HepG2 (cell line): ENCODE results near the gene PRUNE1. TPM values are rescaled to one million over a fixed set of nuclear protein-coding genes. Genes with fewer than 3 reads are reported as not detected.

Source experiments
- EZH2 ChIP-seq: conservative IDR thresholded peaks from 2 replicates; pipeline ENCODE4 v1.6.1; 2012; ENCODE audit warnings: mild to moderate bottlenecking, low read depth, low read length, moderate library complexity
- GATAD2A ChIP-seq: IDR thresholded peaks from 2 replicates; pipeline ENCODE4 v1.6.1; 2016
- GPN1 ChIP-seq: sonication (generic); formaldehyde crosslinking; IDR thresholded peaks from 2 replicates; pipeline ENCODE4 v1.5.1; 2020; ENCODE audit warnings: missing genetic modification reagents, borderline replicate concordance
- KAT2B ChIP-seq: fragments of 150-350 bp; IDR thresholded peaks from 2 replicates; pipeline ENCODE4 v1.6.1; 2014; ENCODE audit warnings: low read depth, low read length, borderline replicate concordance
- KMT2A ChIP-seq: sonication (generic); formaldehyde crosslinking; IDR thresholded peaks from 2 replicates; pipeline ENCODE4 v1.4.0; 2020; ENCODE audit warnings: missing genetic modification reagents
- NFKBIZ ChIP-seq: IDR thresholded peaks from 2 replicates; pipeline ENCODE4 v1.6.1; 2018; ENCODE audit warnings: missing genetic modification reagents, missing compliant biosample characterization
- NR2F1 ChIP-seq, 2 experiments: fragments of 450-650 bp in 1 of 2; formaldehyde crosslinking in 1 of 2; IDR thresholded peaks; 2 replicates each; pipeline versions ENCODE4 v1.5.0 to v1.6.1; 2016 to 2020; ENCODE audit warnings: mild to moderate bottlenecking in 1 of 2, missing compliant biosample characterization in 1 of 2, missing genetic modification reagents in 1 of 2, moderate library complexity in 1 of 2
- PHF5A ChIP-seq: IDR thresholded peaks from one replicate; pipeline ENCODE4 v1.6.1; 2018; ENCODE audit warnings: low read depth, missing genetic modification reagents; ENCODE audit not compliant: unreplicated experiment
- RFX1 ChIP-seq: fragments of 450-650 bp; IDR thresholded peaks from 2 replicates; pipeline ENCODE4 v1.6.1; 2017
- TCF12 ChIP-seq, 2 experiments: fragments of 450-650 bp in 1 of 2; sonication (generic) in 1 of 2; formaldehyde crosslinking in 1 of 2; IDR thresholded peaks; 2 replicates each; pipeline versions ENCODE4 v1.6.1 to v1.8.0; 2017 to 2022; ENCODE audit warnings: antibody characterized with exemption in 1 of 2, mild to moderate bottlenecking in 1 of 2, missing genetic modification reagents in 1 of 2, moderate library complexity in 1 of 2
- ZFP82 ChIP-seq: sonication (generic); formaldehyde crosslinking; IDR thresholded peaks from 2 replicates; pipeline ENCODE4 v1.5.1; 2020; ENCODE audit warnings: mild to moderate bottlenecking, missing genetic modification reagents, borderline replicate concordance
- ZNF564 ChIP-seq: sonication (generic); formaldehyde crosslinking; IDR thresholded peaks from 2 replicates; pipeline ENCODE4 v1.8.1; 2023; ENCODE audit warnings: mild to moderate bottlenecking, missing genetic modification reagents
- ZNF629 ChIP-seq: sonication (generic); formaldehyde crosslinking; conservative IDR thresholded peaks from 2 replicates; pipeline ENCODE4 v1.5.0; 2020; ENCODE audit warnings: missing genetic modification reagents
- ZSCAN12 ChIP-seq: sonication (generic); formaldehyde crosslinking; IDR thresholded peaks from 2 replicates; pipeline ENCODE4 v1.9.0; 2021; ENCODE audit warnings: mild to moderate bottlenecking, missing genetic modification reagents
- polyA plus RNA-seq, 8 experiments: library from polyadenylated mRNA; depleted of rRNA in 3 of 8; stranded (reverse) in 7 of 8; unstranded in 1 of 8; fragments of >200 nt; fragmentation: Illumina TruSeq in 4 of 8; extraction: Trizol in 4 of 8; gene quantifications; 2 replicates each; pipeline versions ENCODE4 v1.2.1 to v1.2.3, GENCODE V29; 2011 to 2016; ENCODE audit warnings: low read depth in 4 of 8, missing spikeins in 1 of 8, mixed read lengths in 1 of 8; ENCODE audit not compliant: insufficient read depth in 1 of 8
- total RNA-seq, 5 experiments: library from RNA; depleted of rRNA; stranded (reverse); fragments of >200 nt; fragmentation: Illumina TruSeq; extraction: Trizol; gene quantifications; 2 replicates each; pipeline ENCODE4 v1.2.3, GENCODE V29; 2016; ENCODE audit warnings: low read depth in 1 of 5
- TF ChIP-seq, protein P1 (sequence below): sonication (generic); formaldehyde crosslinking; IDR thresholded peaks from 2 replicates; pipeline ENCODE4 v1.4.0; 2020; ENCODE audit warnings: mild to moderate bottlenecking, missing genetic modification reagents
- TF ChIP-seq, protein P2 (sequence below): sonication (generic); formaldehyde crosslinking; IDR thresholded peaks from 2 replicates; pipeline ENCODE4 v1.4.0; 2020; ENCODE audit warnings: mild to moderate bottlenecking, missing genetic modification reagents
- TF ChIP-seq, protein P3 (sequence below): sonication (generic); formaldehyde crosslinking; IDR thresholded peaks from 2 replicates; pipeline ENCODE4 v1.8.1; 2022; ENCODE audit warnings: low read depth, mild to moderate bottlenecking, missing genetic modification reagents
- TF ChIP-seq, protein P4 (sequence below): sonication (generic); formaldehyde crosslinking; IDR thresholded peaks from 2 replicates; pipeline ENCODE4 v1.9.0; 2022; ENCODE audit warnings: missing genetic modification reagents, mild to moderate bottlenecking, borderline replicate concordance
- TF ChIP-seq, protein P5 (sequence below): sonication (generic); formaldehyde crosslinking; IDR thresholded peaks from 2 replicates; pipeline ENCODE4 v1.5.1; 2020; ENCODE audit warnings: missing genetic modification reagents, mild to moderate bottlenecking, borderline replicate concordance

PRUNE1 gene
- total and polyA plus RNA-seq, 2 of the 13 experiments (the other 11 are each of a cell fraction or from before 2014, with no cell fraction given): 19.0 to 31.9 TPM

DNA sequence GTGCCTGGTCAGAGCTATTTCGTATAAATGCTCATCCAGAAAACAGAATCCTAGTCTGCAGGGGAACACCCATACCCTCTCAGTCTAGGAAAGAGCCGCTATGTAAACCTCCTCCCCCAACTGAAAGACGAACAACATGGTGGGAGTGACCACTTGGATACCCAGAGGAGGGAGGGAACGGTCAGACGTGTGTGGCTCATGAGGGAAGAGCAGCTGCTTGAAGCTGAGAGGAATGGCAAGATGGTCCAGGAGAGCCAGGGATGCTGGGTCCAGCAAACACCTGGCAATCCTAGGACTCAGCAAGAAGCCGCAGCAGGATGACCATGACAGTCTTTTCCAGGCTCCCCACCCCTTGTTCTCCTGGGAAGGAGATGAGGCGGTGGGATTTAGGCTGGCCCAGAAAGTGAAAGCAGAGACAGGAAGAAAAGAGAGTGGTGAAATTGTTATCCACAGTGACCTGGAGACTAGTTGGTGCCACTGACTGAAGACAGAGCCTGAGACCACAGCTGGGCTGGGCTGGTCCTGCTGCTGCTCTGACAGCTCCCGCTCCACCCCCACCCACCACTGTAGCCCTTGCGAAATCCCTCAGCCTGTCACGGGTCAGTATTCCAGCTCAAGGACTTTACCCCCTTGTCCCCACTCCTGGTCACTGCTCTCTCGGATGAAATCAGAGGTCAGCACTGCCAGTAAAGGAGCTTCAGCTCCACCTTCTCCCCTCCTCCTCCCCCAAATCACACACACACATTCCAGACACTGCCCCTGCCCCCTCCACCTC lies 37.3 kb upstream of the PRUNE1 start (continued):
- TF ChIP-seq, protein P1, sequence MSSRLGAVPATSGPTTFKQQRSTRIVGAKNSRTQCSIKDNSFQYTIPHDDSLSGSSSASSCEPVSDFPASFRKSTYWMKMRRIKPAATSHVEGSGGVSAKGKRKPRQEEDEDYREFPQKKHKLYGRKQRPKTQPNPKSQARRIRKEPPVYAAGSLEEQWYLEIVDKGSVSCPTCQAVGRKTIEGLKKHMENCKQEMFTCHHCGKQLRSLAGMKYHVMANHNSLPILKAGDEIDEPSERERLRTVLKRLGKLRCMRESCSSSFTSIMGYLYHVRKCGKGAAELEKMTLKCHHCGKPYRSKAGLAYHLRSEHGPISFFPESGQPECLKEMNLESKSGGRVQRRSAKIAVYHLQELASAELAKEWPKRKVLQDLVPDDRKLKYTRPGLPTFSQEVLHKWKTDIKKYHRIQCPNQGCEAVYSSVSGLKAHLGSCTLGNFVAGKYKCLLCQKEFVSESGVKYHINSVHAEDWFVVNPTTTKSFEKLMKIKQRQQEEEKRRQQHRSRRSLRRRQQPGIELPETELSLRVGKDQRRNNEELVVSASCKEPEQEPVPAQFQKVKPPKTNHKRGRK (CRISPR knock-in tag): 0 out of 2 replicates have a peak, but pooled peaks have one; percentile 28
- TF ChIP-seq KAT2B: no peak
- TF ChIP-seq, protein P2, sequence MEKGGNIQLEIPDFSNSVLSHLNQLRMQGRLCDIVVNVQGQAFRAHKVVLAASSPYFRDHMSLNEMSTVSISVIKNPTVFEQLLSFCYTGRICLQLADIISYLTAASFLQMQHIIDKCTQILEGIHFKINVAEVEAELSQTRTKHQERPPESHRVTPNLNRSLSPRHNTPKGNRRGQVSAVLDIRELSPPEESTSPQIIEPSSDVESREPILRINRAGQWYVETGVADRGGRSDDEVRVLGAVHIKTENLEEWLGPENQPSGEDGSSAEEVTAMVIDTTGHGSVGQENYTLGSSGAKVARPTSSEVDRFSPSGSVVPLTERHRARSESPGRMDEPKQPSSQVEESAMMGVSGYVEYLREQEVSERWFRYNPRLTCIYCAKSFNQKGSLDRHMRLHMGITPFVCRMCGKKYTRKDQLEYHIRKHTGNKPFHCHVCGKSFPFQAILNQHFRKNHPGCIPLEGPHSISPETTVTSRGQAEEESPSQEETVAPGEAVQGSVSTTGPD (CRISPR knock-in tag): no peak
- TF ChIP-seq ZNF629: no peak
- peak; percentile 42 for TF ChIP-seq KMT2A (CRISPR knock-in tag)
- TF ChIP-seq ZFP82 (CRISPR knock-in tag): no peak
- TF ChIP-seq NR2F1 (CRISPR knock-in tag; IDR thresholded peaks at IDR 0.05): peak; percentile 85 to 91; a peak in 3 of 4 replicates
- no peak for TF ChIP-seq TCF12 (IDR thresholded peaks at IDR 0.05)
- TF ChIP-seq TCF12 (CRISPR knock-in tag; IDR thresholded peaks at IDR 0.05): 0 out of 2 replicates have a peak, but pooled peaks have one; percentile 71
- no peak for TF ChIP-seq ZSCAN12 (CRISPR knock-in tag)
- TF ChIP-seq ZNF564 (CRISPR knock-in tag): 0 out of 2 replicates have a peak, but pooled peaks have one; percentile 19
- TF ChIP-seq GPN1 (CRISPR knock-in tag): no peak
- TF ChIP-seq, protein P3, sequence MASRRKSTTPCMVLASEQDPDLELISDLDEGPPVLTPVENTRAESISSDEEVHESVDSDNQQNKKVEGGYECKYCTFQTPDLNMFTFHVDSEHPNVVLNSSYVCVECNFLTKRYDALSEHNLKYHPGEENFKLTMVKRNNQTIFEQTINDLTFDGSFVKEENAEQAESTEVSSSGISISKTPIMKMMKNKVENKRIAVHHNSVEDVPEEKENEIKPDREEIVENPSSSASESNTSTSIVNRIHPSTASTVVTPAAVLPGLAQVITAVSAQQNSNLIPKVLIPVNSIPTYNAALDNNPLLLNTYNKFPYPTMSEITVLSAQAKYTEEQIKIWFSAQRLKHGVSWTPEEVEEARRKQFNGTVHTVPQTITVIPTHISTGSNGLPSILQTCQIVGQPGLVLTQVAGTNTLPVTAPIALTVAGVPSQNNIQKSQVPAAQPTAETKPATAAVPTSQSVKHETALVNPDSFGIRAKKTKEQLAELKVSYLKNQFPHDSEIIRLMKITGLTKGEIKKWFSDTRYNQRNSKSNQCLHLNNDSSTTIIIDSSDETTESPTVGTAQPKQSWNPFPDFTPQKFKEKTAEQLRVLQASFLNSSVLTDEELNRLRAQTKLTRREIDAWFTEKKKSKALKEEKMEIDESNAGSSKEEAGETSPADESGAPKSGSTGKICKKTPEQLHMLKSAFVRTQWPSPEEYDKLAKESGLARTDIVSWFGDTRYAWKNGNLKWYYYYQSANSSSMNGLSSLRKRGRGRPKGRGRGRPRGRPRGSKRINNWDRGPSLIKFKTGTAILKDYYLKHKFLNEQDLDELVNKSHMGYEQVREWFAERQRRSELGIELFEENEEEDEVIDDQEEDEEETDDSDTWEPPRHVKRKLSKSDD (CRISPR knock-in tag): peak; percentile 46; the same call in 1 of the 2 replicates
- TF ChIP-seq, protein P4, sequence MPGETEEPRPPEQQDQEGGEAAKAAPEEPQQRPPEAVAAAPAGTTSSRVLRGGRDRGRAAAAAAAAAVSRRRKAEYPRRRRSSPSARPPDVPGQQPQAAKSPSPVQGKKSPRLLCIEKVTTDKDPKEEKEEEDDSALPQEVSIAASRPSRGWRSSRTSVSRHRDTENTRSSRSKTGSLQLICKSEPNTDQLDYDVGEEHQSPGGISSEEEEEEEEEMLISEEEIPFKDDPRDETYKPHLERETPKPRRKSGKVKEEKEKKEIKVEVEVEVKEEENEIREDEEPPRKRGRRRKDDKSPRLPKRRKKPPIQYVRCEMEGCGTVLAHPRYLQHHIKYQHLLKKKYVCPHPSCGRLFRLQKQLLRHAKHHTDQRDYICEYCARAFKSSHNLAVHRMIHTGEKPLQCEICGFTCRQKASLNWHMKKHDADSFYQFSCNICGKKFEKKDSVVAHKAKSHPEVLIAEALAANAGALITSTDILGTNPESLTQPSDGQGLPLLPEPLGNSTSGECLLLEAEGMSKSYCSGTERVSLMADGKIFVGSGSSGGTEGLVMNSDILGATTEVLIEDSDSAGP (CRISPR knock-in tag): peak; percentile 72
- no peak for TF ChIP-seq PHF5A (CRISPR knock-in tag)
- TF ChIP-seq EZH2: no peak
- TF ChIP-seq RFX1: no peak
- TF ChIP-seq, protein P5, sequence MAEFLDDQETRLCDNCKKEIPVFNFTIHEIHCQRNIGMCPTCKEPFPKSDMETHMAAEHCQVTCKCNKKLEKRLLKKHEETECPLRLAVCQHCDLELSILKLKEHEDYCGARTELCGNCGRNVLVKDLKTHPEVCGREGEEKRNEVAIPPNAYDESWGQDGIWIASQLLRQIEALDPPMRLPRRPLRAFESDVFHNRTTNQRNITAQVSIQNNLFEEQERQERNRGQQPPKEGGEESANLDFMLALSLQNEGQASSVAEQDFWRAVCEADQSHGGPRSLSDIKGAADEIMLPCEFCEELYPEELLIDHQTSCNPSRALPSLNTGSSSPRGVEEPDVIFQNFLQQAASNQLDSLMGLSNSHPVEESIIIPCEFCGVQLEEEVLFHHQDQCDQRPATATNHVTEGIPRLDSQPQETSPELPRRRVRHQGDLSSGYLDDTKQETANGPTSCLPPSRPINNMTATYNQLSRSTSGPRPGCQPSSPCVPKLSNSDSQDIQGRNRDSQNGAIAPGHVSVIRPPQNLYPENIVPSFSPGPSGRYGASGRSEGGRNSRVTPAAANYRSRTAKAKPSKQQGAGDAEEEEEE: peak; percentile 85; the same call in 1 of the 2 replicates
- peak; percentile 88 for TF ChIP-seq NFKBIZ (CRISPR knock-in tag)
- peak; percentile 88 for TF ChIP-seq GATAD2A (CRISPR knock-in tag)
